ENCODE data around the gene KAT6B. TPM values are rescaled to one million over a fixed set of nuclear protein-coding genes. Genes with fewer than 3 reads are reported as not detected.
"Not testable (repeated sequence)": the region's sequence is repeated elsewhere in the genome, so short reads cannot be mapped to it uniquely, and the experiment has no call there.

KAT6B gene
- total and polyA plus RNA-seq, 8 donors = 3.7 to 109 (median 34.3) TPM

GRCh38 chr10:74786126-74786525 lies 40.3 kb upstream of the KAT6B start:
- H3K27ac ChIP-seq = no peak overlapping the region
- no peaks in the 10 kb centered on the region for H3K36me3 ChIP-seq
- no peaks in the 10 kb centered on the region for H3K9me3 ChIP-seq
- peak in 1 of 2 donors; percentile 49 for DNase-seq
- 64 to 76% (median 73%) methylated on average over 4 of the region's 4 CpGs for WGBS, 5 donors
- no peaks in the 10 kb centered on the region for H3K27me3 ChIP-seq
- no peaks in the 10 kb centered on the region for H3K4me1 ChIP-seq
- TF ChIP-seq POLR2A (IDR thresholded peaks at IDR 0.05) = no peak
- TF ChIP-seq EP300 (IDR thresholded peaks at IDR 0.05) = no peak
- TF ChIP-seq POLR2AphosphoS5 (IDR thresholded peaks at IDR 0.05) = no peak
- no peak for TF ChIP-seq CTCF (IDR thresholded peaks at IDR 0.05)
- no peak overlapping the region for H3K4me3 ChIP-seq
- intact Hi-C loops (cut with DNase I; ENCODE audit: low total_unique reads) = no loop called here

GRCh38 chr10:74787457-74787856 lies 38.9 kb upstream of the KAT6B start:
- Histone ChIP-seq H3K9me3 (no peaks in the 10 kb centered on the region), H3K4me3 (no peak overlapping the region), H3K27me3 (no peaks in the 10 kb centered on the region), H3K36me3 (no peaks in the 10 kb centered on the region), H3K27ac (no peak overlapping the region), H3K4me1 (no peaks in the 10 kb centered on the region)
- intact Hi-C loops (cut with DNase I; ENCODE audit: low total_unique reads) = no loop called here
- 71 to 89% (median 82%) methylated on average over 5 of the region's 5 CpGs for WGBS, 5 donors
- DNase-seq = no peak
- TF ChIP-seq POLR2A (IDR thresholded peaks at IDR 0.05) = no peak
- no peak for TF ChIP-seq CTCF (IDR thresholded peaks at IDR 0.05)
- no peak for TF ChIP-seq POLR2AphosphoS5 (IDR thresholded peaks at IDR 0.05)
- no peak for TF ChIP-seq EP300 (IDR thresholded peaks at IDR 0.05)

- DNase-seq; H3K27ac ChIP-seq; H3K36me3 ChIP-seq; H3K4me3 ChIP-seq; H3K9me3 ChIP-seq; intact Hi-C loops (cut with DNase I; ENCODE audit: low total_unique reads); H3K27me3 ChIP-seq; H3K4me1 ChIP-seq: not testable (repeated sequence)
- 93 to 98% (median 97%) methylated on average over 5 of the region's 5 CpGs for WGBS, 5 donors
Observed at GRCh38 chr10:74791979-74792378, 34.4 kb upstream of the KAT6B start.

- TF ChIP-seq CTCF (IDR thresholded peaks at IDR 0.05) = no peak
- no peak for TF ChIP-seq POLR2AphosphoS5 (IDR thresholded peaks at IDR 0.05)
- TF ChIP-seq POLR2A (IDR thresholded peaks at IDR 0.05) = no peak
- no peak for TF ChIP-seq EP300 (IDR thresholded peaks at IDR 0.05)
- Histone ChIP-seq H3K27me3 (no peaks in the 10 kb centered on the region), H3K4me3 (no peak overlapping the region), H3K36me3 (no peaks in the 10 kb centered on the region), H3K9me3 (no peaks in the 10 kb centered on the region), H3K4me1 (no peaks in the 10 kb centered on the region), H3K27ac (no peak overlapping the region)
- intact Hi-C loops (cut with DNase I; ENCODE audit: low total_unique reads) = no loop called here
- no peak for DNase-seq
Observed at GRCh38 chr10:74792726-74793125, 33.7 kb upstream of the KAT6B start.

GRCh38 chr10:74793240-74793639 lies 33.2 kb upstream of the KAT6B start:
- WGBS, 5 donors = 91 to 100% (median 100%) methylated on average over 1 of the region's 1 CpG
- H3K4me3 ChIP-seq; H3K9me3 ChIP-seq; H3K4me1 ChIP-seq; H3K27ac ChIP-seq; intact Hi-C loops (cut with DNase I; ENCODE audit: low total_unique reads); H3K36me3 ChIP-seq; DNase-seq; H3K27me3 ChIP-seq: not testable (repeated sequence)

GRCh38 chr10:74794531-74794930 lies 31.9 kb upstream of the KAT6B start:
- Histone ChIP-seq H3K9me3 (no peaks in the 10 kb centered on the region), H3K4me1 (peaks cover 0 to under 1% (median 0%) of the 10 kb centered on the region in 4 donors), H3K27ac (no peak overlapping the region), H3K27me3 (no peaks in the 10 kb centered on the region), H3K4me3 (no peak overlapping the region), H3K36me3 (no peaks in the 10 kb centered on the region)
- TF ChIP-seq POLR2AphosphoS5 (IDR thresholded peaks at IDR 0.05) = no peak
- no peak for TF ChIP-seq EP300 (IDR thresholded peaks at IDR 0.05)
- DNase-seq = no peak
- intact Hi-C loops (cut with DNase I; ENCODE audit: low total_unique reads) = no loop called here
- WGBS, 5 donors = 42 to 75% (median 54%) methylated on average over 1 of the region's 1 CpG

Data from stomach (tissue), 9 donors.